AG20443 (cell line): ENCODE measurements around the gene PSMD1.
A peak's percentile ranks its signal among the peaks of the same experiment; 100 is the strongest.
"Not testable (repeated sequence)": the region's sequence is repeated elsewhere in the genome, so short reads cannot be mapped to it uniquely, and the experiment has no call there.

Experiments
- DNase-seq: peaks from one replicate; pipeline ENCODE4 v3.0.0; 2012; ENCODE audit warnings: low spot score, mixed read lengths

PSMD1 gene

GRCh38 chr2:231152800-231153557, 96.3 kb downstream of the PSMD1 start:
- peak; percentile 24 for DNase-seq

GRCh38 chr2:231159306-231159705, 102.6 kb downstream of the PSMD1 start:
- no peak for DNase-seq

GRCh38 chr2:231160701-231161100, 104.0 kb downstream of the PSMD1 start:
- no peak for DNase-seq

- DNase-seq, result no peak
Measured at GRCh38 chr2:231161252-231161839, 104.7 kb downstream of the PSMD1 start.

GRCh38 chr2:231161877-231162329, 105.2 kb downstream of the PSMD1 start:
- peak; percentile 66 for DNase-seq

GRCh38 chr2:231163011-231163410, 106.3 kb downstream of the PSMD1 start:
- no peak for DNase-seq

- no peak for DNase-seq
Measured at GRCh38 chr2:231163414-231164095, 106.9 kb downstream of the PSMD1 start.

- no peak for DNase-seq
Measured at GRCh38 chr2:231167745-231168459, 111.2 kb downstream of the PSMD1 start.

GRCh38 chr2:231168460-231169139, 111.9 kb downstream of the PSMD1 start:
- no peak for DNase-seq

GRCh38 chr2:231169488-231169887, 112.8 kb downstream of the PSMD1 start:
- no peak for DNase-seq

- DNase-seq, result peak; percentile 68
Measured at GRCh38 chr2:231170055-231170454, 113.4 kb downstream of the PSMD1 start.

GRCh38 chr2:231172025-231172424, 115.4 kb downstream of the PSMD1 start:
- DNase-seq, result no peak

- no peak for DNase-seq
Measured at GRCh38 chr2:231174211-231174651, 117.6 kb downstream of the PSMD1 start.

GRCh38 chr2:231176066-231176465, 119.4 kb downstream of the PSMD1 start:
- no peak for DNase-seq

- DNase-seq, result no peak
Measured at GRCh38 chr2:231177156-231178025, 120.7 kb downstream of the PSMD1 start.

GRCh38 chr2:231178805-231179204, 122.1 kb downstream of the PSMD1 start:
- DNase-seq, result not testable (repeated sequence)

- DNase-seq, result peak; percentile 77
Measured at GRCh38 chr2:231181860-231182512, 125.3 kb downstream of the PSMD1 start.

- DNase-seq, result no peak
Measured at GRCh38 chr2:231182513-231182899, 125.8 kb downstream of the PSMD1 start.

- no peak for DNase-seq
Measured at GRCh38 chr2:231183851-231184250, 127.2 kb downstream of the PSMD1 start.

GRCh38 chr2:231184319-231184718, 127.7 kb downstream of the PSMD1 start:
- DNase-seq, result no peak
